Gastroesophageal sphincter (tissue), 3 donors: ENCODE results near the gene SENP8.
"Not testable (repeated sequence)": the region's sequence is repeated elsewhere in the genome, so short reads cannot be mapped to it uniquely, and the experiment has no call there.

ENCODE experiments used
- CTCF ChIP-seq, 4 experiments: fragments of 200-600 bp in 2 of 4; fragments of 450-650 bp in 2 of 4; sonication (generic) in 1 of 4; IDR thresholded peaks; one replicate each; pipeline ENCODE4 v1.5.1; 2017 to 2019; ENCODE audit warnings: antibody characterized with exemption in 4 of 4, mild to moderate bottlenecking in 2 of 4, moderate library complexity in 2 of 4
- EP300 ChIP-seq: sonication (generic); formaldehyde crosslinking; IDR thresholded peaks from one replicate; pipeline ENCODE4 v1.6.1; 2017; ENCODE audit warnings: antibody characterized with exemption, mild to moderate bottlenecking
- POLR2AphosphoS5 ChIP-seq: sonication (generic); formaldehyde crosslinking; IDR thresholded peaks from one replicate; pipeline ENCODE4 v1.6.1; 2017; ENCODE audit warnings: antibody characterized with exemption

GRCh38 chr15:72100551-72100950 lies 17.7 kb upstream of the SENP8 start:
- not testable (repeated sequence) for TF ChIP-seq CTCF (IDR thresholded peaks at IDR 0.05); POLR2AphosphoS5; EP300
